B cell (primary cell): Measurements from ENCODE around the gene COL4A5. TPM values are rescaled to one million over a fixed set of nuclear protein-coding genes. Genes with fewer than 3 reads are reported as not detected.

Source experiments
- ATAC-seq: fragments of 200-7000 bp; cut with Tn5 transposase; one replicate; pipeline ENCODE4 v1.10.0; 2021; ENCODE audit warnings: low read depth, mild to moderate bottlenecking, moderate number of reproducible peaks, moderate library complexity
- CTCF ChIA-PET: fragments of 350-600 bp; sonication (Branson Sonifier 250); formaldehyde crosslinking; loops from one replicate; lab custom pipeline; 2021; ENCODE audit warnings: antibody characterized with exemption, inconsistent platforms; lab: Charles Lee
- POLR2A ChIA-PET: fragments of 350-600 bp; sonication (Branson Sonifier 250); formaldehyde crosslinking; loops from one replicate; lab custom pipeline; 2021; ENCODE audit warnings: antibody characterized with exemption; lab: Charles Lee
- DNase-seq: peaks from one replicate; pipeline ENCODE4 v3.0.0; 2013
- H2AFZ ChIP-seq: 2 replicates; pipeline ENCODE4 v1.6.1; 2012; ENCODE audit warnings: mild to moderate bottlenecking, low read depth, low read length; ENCODE audit not compliant: insufficient read depth, poor library complexity, severe bottlenecking
- H3K27ac ChIP-seq, 2 donors: 1 replicate in 1 of 2; 2 replicates in 1 of 2; pipeline ENCODE4 v1.5.1; 2012 to 2013; ENCODE audit warnings: low read length in 2 of 2, mild to moderate bottlenecking in 2 of 2, moderate library complexity in 1 of 2
- H3K27me3 ChIP-seq, 4 experiments: fragments of 200-600 bp in 1 of 4; sonication (generic) in 1 of 4; replicated peaks in 1 of 4; 1 replicate in 2 of 4; 2 replicates in 2 of 4; pipeline versions ENCODE4 v1.6.1 to v1.7.0; 2013 to 2016; ENCODE audit warnings: low read length in 3 of 4, mild to moderate bottlenecking in 2 of 4, mixed read lengths in 1 of 4, moderate library complexity in 1 of 4; ENCODE audit not compliant: insufficient read depth in 4 of 4, control insufficient read depth in 3 of 4; ENCODE audit errors: control extremely low read depth in 1 of 4
- H3K36me3 ChIP-seq, 2 experiments: replicated peaks in 1 of 2; 1 replicate in 1 of 2; 2 replicates in 1 of 2; pipeline versions ENCODE4 v1.6.1 to v1.7.1; 2013; ENCODE audit warnings: low read length in 1 of 2; ENCODE audit not compliant: insufficient read depth in 2 of 2, control insufficient read depth in 1 of 2; ENCODE audit errors: control extremely low read depth in 1 of 2, extremely low read depth in 1 of 2
- H3K4me1 ChIP-seq, 2 donors: fragments of 200-600 bp in 1 of 2; sonication (generic) in 1 of 2; 1 replicate in 1 of 2; 2 replicates in 1 of 2; pipeline versions ENCODE4 v1.5.1 to v1.6.1; 2013 to 2017; ENCODE audit warnings: low read length in 2 of 2; ENCODE audit not compliant: control insufficient read depth in 2 of 2, insufficient read depth in 2 of 2
- H3K4me2 ChIP-seq: replicated peaks from 2 replicates; pipeline ENCODE3; 2012; ENCODE audit warnings: mild to moderate bottlenecking, low read depth, low read length; ENCODE audit not compliant: poor library complexity, severe bottlenecking
- H3K4me3 ChIP-seq, 5 experiments: fragments of 200-600 bp in 1 of 5; sonication (generic) in 1 of 5; 1 replicate in 3 of 5; 2 replicates in 2 of 5; pipeline versions ENCODE4 v1.5.1 to v1.7.0; 2011 to 2016; ENCODE audit warnings: low read length in 4 of 5, mild to moderate bottlenecking in 4 of 5, low read depth in 2 of 5, control low read depth in 1 of 5, moderate library complexity in 1 of 5; ENCODE audit not compliant: insufficient read depth in 1 of 5; ENCODE audit errors: control extremely low read depth in 1 of 5, extremely low read depth in 1 of 5
- H3K79me2 ChIP-seq: fragments of 200-600 bp; sonication (generic); one replicate; pipeline ENCODE4 v1.6.0; 2016; ENCODE audit warnings: low read length; ENCODE audit not compliant: control insufficient read depth, insufficient read depth
- H3K9ac ChIP-seq: fragments of 200-600 bp; sonication (generic); 2 replicates; pipeline ENCODE4 v1.6.1; 2017; ENCODE audit warnings: mild to moderate bottlenecking, low read length, moderate library complexity
- H3K9me3 ChIP-seq, 3 donors: one replicate each; pipeline versions ENCODE4 v1.6.1 to v1.7.1; 2013; ENCODE audit warnings: low read length in 2 of 3; ENCODE audit not compliant: control insufficient read depth in 2 of 3, insufficient read depth in 1 of 3; ENCODE audit errors: control extremely low read depth in 1 of 3
- H4K20me1 ChIP-seq: 2 replicates; pipeline ENCODE4 v1.6.0; 2012; ENCODE audit warnings: mild to moderate bottlenecking, low read length; ENCODE audit not compliant: insufficient read depth, control insufficient read depth, poor library complexity, severe bottlenecking
- H3K27ac Mint-ChIP-seq: one replicate; pipeline ENCODE4 v1.8.0; 2021; ENCODE audit warnings: mixed read lengths
- H3K27me3 Mint-ChIP-seq: one replicate; pipeline ENCODE4 v1.8.0; 2021; ENCODE audit warnings: mixed read lengths
- H3K4me1 Mint-ChIP-seq: one replicate; pipeline ENCODE4 v1.8.0; 2021; ENCODE audit warnings: mixed read lengths
- H3K4me3 Mint-ChIP-seq: one replicate; pipeline ENCODE4 v1.8.0; 2021; ENCODE audit warnings: mixed read lengths
- H3K9me3 Mint-ChIP-seq: one replicate; pipeline ENCODE4 v1.8.0; 2022; ENCODE audit warnings: mixed read lengths; ENCODE audit not compliant: insufficient read depth
- CTCF ChIP-seq: fragments of 200-600 bp; IDR thresholded peaks from one replicate; pipeline ENCODE4 v1.8.0; 2022; ENCODE audit warnings: antibody characterized with exemption, mild to moderate bottlenecking
- EZH2 ChIP-seq: IDR thresholded peaks from 2 replicates; pipeline ENCODE4 v1.6.1; 2012; ENCODE audit warnings: borderline replicate concordance, low read depth, mild to moderate bottlenecking, moderate library complexity, low read length; ENCODE audit not compliant: insufficient read depth, poor library complexity, severe bottlenecking
- WGBS: methylation state at CpG from one replicate; pipeline ENCODE4 v1.1.5; 2013; ENCODE audit warnings: missing lambda C conversion rate; ENCODE audit not compliant: insufficient coverage; 5-methylcytosine and 5-hydroxymethylcytosine counted together
- intact Hi-C: fragments of 100-400 bp; cut with micrococcal nuclease; formaldehyde crosslinking; loops from one replicate; pipeline ENCODE4 v1.10.0; 2022
- polyA plus RNA-seq: library from polyadenylated mRNA; depleted of rRNA; stranded (reverse); fragments of >200 nt; gene quantifications from 2 replicates; pipeline ENCODE4 v1.2.3, GENCODE V29; 2012
- total RNA-seq, 2 donors: library from RNA; stranded (reverse); fragments of 120-200 nt in 1 of 2; gene quantifications; 1 replicate in 1 of 2; 2 replicates in 1 of 2; pipeline versions ENCODE4 v1.2.3 to v1.2.4, GENCODE V29; 2013 to 2022

COL4A5 gene
- total and polyA plus RNA-seq, 2 donors (not counting 1 experiment from before 2014, with no cell fraction given), result not detected

GRCh38 chrX:108712886-108713285, 273.2 kb downstream of the COL4A5 start:
- ChIA-PET CTCF (no interaction called here), POLR2A (no interaction called here)
- no peaks in the 10 kb centered on the region for H4K20me1 ChIP-seq
- WGBS, result no CpG with 5 or more reads among the region's 1 CpG
- DNase-seq (no peak), ATAC-seq (no peak)
- no peaks in the 10 kb centered on the region for H3K27me3 ChIP-seq
- H3K4me1 Mint-ChIP-seq, result no peaks in the 10 kb centered on the region
- TF ChIP-seq CTCF (no peak), EZH2 (no peak)
- no peaks in the 10 kb centered on the region for H3K36me3 ChIP-seq
- no peak overlapping the region for H3K4me2 ChIP-seq
- no peaks in the 10 kb centered on the region for H3K79me2 ChIP-seq
- H3K27ac ChIP-seq, result no peak overlapping the region
- H3K27ac Mint-ChIP-seq, result no peak overlapping the region
- no peak overlapping the region for H3K4me3 ChIP-seq
- no peaks in the 10 kb centered on the region for H3K9me3 Mint-ChIP-seq
- H3K9me3 ChIP-seq, result no peaks in the 10 kb centered on the region
- H3K4me3 Mint-ChIP-seq, result no peak overlapping the region
- no peak overlapping the region for H3K9ac ChIP-seq
- intact Hi-C loops, result no loop called here
- no peaks in the 10 kb centered on the region for H3K27me3 Mint-ChIP-seq
- no peaks in the 10 kb centered on the region for H3K4me1 ChIP-seq
- H2AFZ ChIP-seq, result no peak overlapping the region

- WGBS, result 100% methylated on average over 1 of the region's 2 CpGs
- H3K27me3 Mint-ChIP-seq, result no peaks in the 10 kb centered on the region
- no peak overlapping the region for H3K27ac ChIP-seq
- DNase-seq (no peak), ATAC-seq (no peak)
- POLR2A ChIA-PET, result no interaction called here
- H3K27me3 ChIP-seq, result no peaks in the 10 kb centered on the region
- no peaks in the 10 kb centered on the region for H3K36me3 ChIP-seq
- H3K4me1 ChIP-seq, result no peaks in the 10 kb centered on the region
- H3K4me1 Mint-ChIP-seq, result no peaks in the 10 kb centered on the region
- no peaks in the 10 kb centered on the region for H4K20me1 ChIP-seq
- no peak overlapping the region for H3K9ac ChIP-seq
- H2AFZ ChIP-seq, result no peak overlapping the region
- CTCF ChIA-PET, result no interaction called here
- H3K4me3 ChIP-seq, result no peak overlapping the region
- H3K4me2 ChIP-seq, result no peak overlapping the region
- H3K4me3 Mint-ChIP-seq, result no peak overlapping the region
- no peaks in the 10 kb centered on the region for H3K79me2 ChIP-seq
- H3K9me3 ChIP-seq, result no peaks in the 10 kb centered on the region
- no peak for TF ChIP-seq EZH2
- no peak for TF ChIP-seq CTCF
- no peaks in the 10 kb centered on the region for H3K9me3 Mint-ChIP-seq
- H3K27ac Mint-ChIP-seq, result no peak overlapping the region
- intact Hi-C loops, result no loop called here
Measured at GRCh38 chrX:108722561-108722960, 282.9 kb downstream of the COL4A5 start.
